GM12878 (cell line): ENCODE results near the gene NYAP1. TPM values are rescaled to one million over a fixed set of nuclear protein-coding genes. Genes with fewer than 3 reads are reported as not detected.

Experiments
- ATAC-seq: fragments of 200-7000 bp; cut with Tn5 transposase; 3 replicates; pipeline ENCODE4 v1.9.1; 2020; ENCODE audit warnings: mild to moderate bottlenecking, moderate library complexity
- BruUV-seq: library from RNA; stranded (reverse); fragments of 400-500 nt; replicated peaks from 2 replicates; lab custom pipeline; 2021; lab: Mats Ljungman, UMichigan
- CTCF ChIA-PET: fragments of 300-600 bp; sonication (Branson Sonifier 250); formaldehyde crosslinking; extraction: SDS; loops from one replicate; lab custom pipeline; 2021; ENCODE audit warnings: inconsistent platforms; lab: Yijun Ruan, JAX
- POLR2A ChIA-PET: fragments of 350-600 bp; formaldehyde crosslinking; extraction: SDS; loops from one replicate; lab custom pipeline; 2021; ENCODE audit warnings: inconsistent platforms; lab: Charles Lee
- RAD21 ChIA-PET: fragments of 300-600 bp; sonication (Branson Sonifier 250); formaldehyde crosslinking; loops from one replicate; lab custom pipeline; 2023; ENCODE audit warnings: antibody characterized with exemption; ENCODE audit not compliant: unreplicated experiment; lab: Charles Lee
- SMC1A ChIA-PET: fragments of 300-600 bp; sonication (Branson Sonifier 250); formaldehyde crosslinking; loops from one replicate; lab custom pipeline; 2023; ENCODE audit not compliant: unreplicated experiment, uncharacterized antibody; lab: Charles Lee
- DNase-seq: peaks from one replicate; pipeline ENCODE4 v3.0.0-alpha.2; 2011; ENCODE audit warnings: low read depth, low spot score
- FAIRE-seq: peaks from 3 replicates; lab custom pipeline; 2011; peaks lifted over from hg19 to GRCh38; lab: Jason Lieb, UNC
- H2AFZ ChIP-seq: 2 replicates; pipeline ENCODE4 v1.6.0; 2011; ENCODE audit warnings: low read depth, low read length, control low read depth; ENCODE audit not compliant: control insufficient read depth
- H3K27ac ChIP-seq: 2 replicates; pipeline ENCODE4 v1.5.1; 2011; ENCODE audit warnings: control low read depth; ENCODE audit not compliant: control insufficient read depth, insufficient read depth
- H3K27me3 ChIP-seq, 2 experiments: replicated peaks in 1 of 2; 2 replicates each; pipeline versions ENCODE4 v1.6.0 to v1.6.1; 2011; ENCODE audit warnings: low read length in 1 of 2; ENCODE audit not compliant: control insufficient read depth in 2 of 2, insufficient read depth in 2 of 2
- H3K36me3 ChIP-seq, 2 experiments: 2 replicates each; pipeline ENCODE4 v1.5.1; 2011; ENCODE audit warnings: low read length in 1 of 2; ENCODE audit not compliant: control insufficient read depth in 2 of 2, insufficient read depth in 2 of 2
- H3K4me1 ChIP-seq: 2 replicates; pipeline ENCODE4 v1.6.1; 2011; ENCODE audit warnings: mild to moderate bottlenecking, low read length, moderate library complexity, mixed read lengths; ENCODE audit not compliant: control insufficient read depth, insufficient read depth
- H3K4me2 ChIP-seq: 2 replicates; pipeline ENCODE4 v1.6.0; 2011; ENCODE audit warnings: control low read depth; ENCODE audit not compliant: control insufficient read depth, insufficient read depth
- H3K4me3 ChIP-seq: fragments of 200-600 bp; sonication (generic); 2 replicates; pipeline ENCODE4 v1.5.1; 2016
- H3K79me2 ChIP-seq: 2 replicates; pipeline ENCODE4 v1.6.0; 2011; ENCODE audit warnings: low read length; ENCODE audit not compliant: control insufficient read depth, insufficient read depth
- H3K9ac ChIP-seq: 2 replicates; pipeline ENCODE4 v1.8.0; 2011; ENCODE audit warnings: low read length, control low read depth, mixed read lengths; ENCODE audit not compliant: control insufficient read depth, insufficient read depth
- H3K9me3 ChIP-seq: replicated peaks from 3 replicates; pipeline ENCODE4 v1.5.1; 2011; ENCODE audit warnings: mild to moderate bottlenecking, low read length; ENCODE audit not compliant: control insufficient read depth, insufficient read depth
- H4K20me1 ChIP-seq: 2 replicates; pipeline ENCODE4 v1.6.0; 2011; ENCODE audit not compliant: control insufficient read depth, insufficient read depth
- CEBPZ ChIP-seq: fragments of 150-350 bp; IDR thresholded peaks from 2 replicates; pipeline ENCODE4 v1.6.1; 2016; ENCODE audit warnings: low read depth, low read length
- FOS ChIP-seq: IDR thresholded peaks from 3 replicates; pipeline ENCODE4 v1.6.1; 2011; ENCODE audit warnings: borderline replicate concordance; ENCODE audit not compliant: insufficient read length; ENCODE audit errors: extremely low read depth
- GATAD2B ChIP-seq: fragments of 450-650 bp; conservative IDR thresholded peaks from 2 replicates; pipeline ENCODE4 v1.6.1; 2017; ENCODE audit warnings: low read depth, mild to moderate bottlenecking, moderate library complexity
- HCFC1 ChIP-seq: fragments of 150-350 bp; IDR thresholded peaks from 2 replicates; pipeline ENCODE4 v1.6.1; 2014; ENCODE audit warnings: low read length
- IKZF1 ChIP-seq: fragments of 450-650 bp; conservative IDR thresholded peaks from 2 replicates; pipeline ENCODE4 v1.6.1; 2017; ENCODE audit warnings: antibody characterized with exemption, mild to moderate bottlenecking
- MTA2 ChIP-seq: fragments of 450-650 bp; IDR thresholded peaks from 2 replicates; pipeline ENCODE4 v1.6.1; 2016; ENCODE audit warnings: low read depth, mild to moderate bottlenecking, moderate library complexity
- NFYA ChIP-seq: IDR thresholded peaks from 2 replicates; pipeline ENCODE4 v1.6.1; 2011; ENCODE audit warnings: low read depth, mild to moderate bottlenecking, low read length, improper control_type of control experiment, borderline replicate concordance
- POLR2A ChIP-seq: IDR thresholded peaks from 2 replicates; pipeline ENCODE4 v1.6.1; 2011; ENCODE audit warnings: low read depth, mild to moderate bottlenecking, low read length
- POLR2AphosphoS2 ChIP-seq: IDR thresholded peaks from 2 replicates; pipeline ENCODE4 v1.6.1; 2011; ENCODE audit warnings: low read depth, mild to moderate bottlenecking, low read length, improper control_type of control experiment, moderate library complexity
- RAD21 ChIP-seq: IDR thresholded peaks from 2 replicates; pipeline ENCODE4 v1.6.1; 2011; ENCODE audit warnings: mild to moderate bottlenecking, low read depth, low read length, moderate library complexity; ENCODE audit not compliant: insufficient read depth
- RUNX3 ChIP-seq: IDR thresholded peaks from 2 replicates; pipeline ENCODE4 v1.6.1; 2012; ENCODE audit warnings: low read length, inconsistent platforms
- SMAD1 ChIP-seq: fragments of 450-650 bp; IDR thresholded peaks from 2 replicates; pipeline ENCODE4 v1.6.1; 2018; ENCODE audit warnings: mild to moderate bottlenecking, low read depth; ENCODE audit not compliant: partially characterized antibody
- SREBF1 ChIP-seq: IDR thresholded peaks from 2 replicates; pipeline ENCODE4 v1.6.1; 2012; ENCODE audit warnings: mild to moderate bottlenecking, low read length
- SUPT20H ChIP-seq: IDR thresholded peaks from 2 replicates; pipeline ENCODE4 v1.6.1; 2011; ENCODE audit warnings: low read depth, mild to moderate bottlenecking, low read length, moderate library complexity, borderline replicate concordance; ENCODE audit not compliant: control insufficient read depth
- TCF7 ChIP-seq: IDR thresholded peaks from 2 replicates; pipeline ENCODE4 v1.6.1; 2014; ENCODE audit warnings: antibody characterized with exemption, borderline replicate concordance
- ZNF384 ChIP-seq: IDR thresholded peaks from 2 replicates; pipeline ENCODE4 v1.6.1; 2012; ENCODE audit warnings: low read depth, mild to moderate bottlenecking, low read length, improper control_type of control experiment, borderline replicate concordance
- WGBS: methylation state at CpG from one replicate; pipeline ENCODE4 v1.1.6; 2016; ENCODE audit warnings: low lambda C conversion rate; ENCODE audit not compliant: insufficient replicate concordance, insufficient coverage; ENCODE audit errors: missing lambda C conversion rate; 5-methylcytosine and 5-hydroxymethylcytosine counted together
- in situ Hi-C: fragments of 300-500 bp; cut with MboI; formaldehyde crosslinking; loops from 9 replicates; pipeline ENCODE4 v1.14.3; 2018; ENCODE audit warnings: mixed read lengths
- intact Hi-C: fragments of 100-400 bp; cut with micrococcal nuclease; formaldehyde crosslinking; loops from one replicate; pipeline ENCODE4 v1.14.2; 2022; ENCODE audit not compliant: unreplicated experiment
- polyA plus RNA-seq, 11 experiments: library from polyadenylated mRNA; depleted of rRNA in 4 of 11; unstranded in 6 of 11; stranded (reverse) in 5 of 11; fragments of >200 nt; fragmentation: Nextera tagmentation in 4 of 11; fragmentation: Illumina TruSeq in 1 of 11; extraction: Ambion mirVana in 4 of 11; extraction: Trizol in 1 of 11; gene quantifications; 1 replicate in 1 of 11; 2 replicates in 10 of 11; pipeline versions ENCODE4 v1.2.1 to v1.2.3, GENCODE V29; 2011 to 2016; ENCODE audit warnings: inconsistent platforms in 2 of 11, missing spikeins in 2 of 11, low read depth in 1 of 11
- total RNA-seq, 4 experiments: library from RNA; depleted of rRNA in 3 of 4; stranded (reverse); fragments of >200 nt in 3 of 4; fragmentation: Illumina TruSeq in 1 of 4; extraction: Trizol in 1 of 4; gene quantifications; 2 replicates each; pipeline versions ENCODE4 v1.2.1 to v1.2.3, GENCODE V29; 2013 to 2021
- TF ChIP-seq, protein P1 (sequence below): fragments of 450-650 bp; IDR thresholded peaks from 2 replicates; pipeline ENCODE4 v1.6.1; 2017; ENCODE audit warnings: low read depth, mild to moderate bottlenecking, moderate library complexity

NYAP1 gene
- total and polyA plus RNA-seq, 10 of the 15 experiments (the other 5 are each of a cell fraction or from before 2014, with no cell fraction given) = 0.04 to 0.28 (median 0.11) TPM; not detected in 6

DNA sequence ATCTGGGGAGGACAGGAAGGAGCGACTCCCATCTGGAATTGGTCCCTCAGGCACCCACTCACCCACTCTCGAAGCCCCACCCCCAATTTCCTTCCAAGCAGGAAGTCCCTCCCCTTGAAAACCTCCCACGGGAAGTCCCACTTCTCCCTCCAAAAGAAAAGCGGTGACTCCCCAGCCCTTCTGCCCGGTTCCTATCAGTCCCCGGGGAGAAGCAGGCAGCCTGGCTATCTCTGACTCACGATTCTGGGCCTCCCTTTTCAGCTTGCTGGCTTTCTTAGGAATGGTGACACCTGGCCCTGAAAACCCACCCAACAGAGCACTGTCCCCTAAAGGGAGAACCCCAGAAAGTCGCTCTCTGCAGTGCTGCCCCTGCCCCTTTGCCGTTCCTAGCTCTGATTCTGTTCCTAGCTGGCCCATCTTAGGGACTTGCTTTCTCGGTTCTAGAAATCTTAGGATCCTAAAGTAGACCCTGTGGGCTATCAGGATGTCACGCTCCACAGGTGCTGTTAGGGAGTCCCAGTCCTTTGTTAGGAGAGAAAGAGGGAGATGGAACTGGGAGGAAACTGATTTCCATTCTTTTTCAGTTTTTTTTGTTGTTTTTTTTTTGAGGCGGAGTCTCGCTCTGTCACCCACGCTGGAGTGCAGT lies 10.8 kb upstream of the NYAP1 start:
- Histone ChIP-seq H3K79me2 (peaks cover 47% of the 10 kb centered on the region), H2AFZ (no peak overlapping the region), H3K36me3 (peaks cover 2 to 12% of the 10 kb centered on the region in 2 experiments; a peak in 3 of 4 replicates), H3K9ac (no peak overlapping the region), H3K4me2 (peak overlapping the region; percentile 36), H4K20me1 (peaks cover 4% of the 10 kb centered on the region; the same call in 1 of the 2 replicates), H3K4me1 (peaks cover 24% of the 10 kb centered on the region), H3K27ac (peak overlapping the region; percentile 38), H3K27me3 (no peaks in the 10 kb centered on the region), H3K4me3 (peak overlapping the region; percentile 43), H3K9me3 (no peaks in the 10 kb centered on the region)
- DNase-seq (no peak), FAIRE-seq (peak; percentile 68), ATAC-seq (peak; percentile 7; the same call in 2 of the 3 replicates)
- ChIA-PET CTCF (interaction anchor here (1.0 to 5.4 kb wide), 3 partner anchors 9 to 233 kb away, joined by 5 to 37 read pairs (median 7); partner anchors contain the start of gene POP7), RAD21 (interaction anchor here (1.0 to 1.3 kb wide), 2 partner anchors 86 kb away, joined by 3 to 8 read pairs; no protein-coding TSS in a partner anchor), POLR2A (interaction anchor here (0.6 to 1.8 kb wide), 6 partner anchors 17 to 643 kb away, joined by 3 to 8 read pairs (median 4); partner anchors contain the start of genes FBXO24 and LRCH4), SMC1A (interaction anchor here (0.7 to 2.7 kb wide), 4 partner anchors 13 to 218 kb away, joined by 3 to 12 read pairs (median 4); no protein-coding TSS in a partner anchor)
- 28% methylated on average over 13 of the region's 14 CpGs for WGBS
- in situ Hi-C loops (loop anchor here (5.0 to 25.0 kb wide), 4 partner anchors 84 to 382 kb away; partner anchors contain the start of genes GIGYF1 and SLC12A9), intact Hi-C loops (loop anchor here (10.0 kb wide), 1 partner anchor 222 kb away; the partner anchor contains the start of gene GIGYF1)
- no TSS peak for BruUV-seq
- TF ChIP-seq SUPT20H (no peak), SMAD1 (no peak), MTA2 (0 out of 2 replicates have a peak, but pooled peaks have one; percentile 21), RAD21 (no peak), CEBPZ (no peak), NFYA (no peak), ZNF384 (no peak), RUNX3 (peak; percentile 11; the same call in 1 of the 2 replicates), POLR2A (no peak), SREBF1 (no peak), GATAD2B (no peak), TCF7 (no peak), FOS (no peak), POLR2AphosphoS2 (no peak), IKZF1 (peak; percentile 70), HCFC1 (no peak)
- TF ChIP-seq, protein P1, sequence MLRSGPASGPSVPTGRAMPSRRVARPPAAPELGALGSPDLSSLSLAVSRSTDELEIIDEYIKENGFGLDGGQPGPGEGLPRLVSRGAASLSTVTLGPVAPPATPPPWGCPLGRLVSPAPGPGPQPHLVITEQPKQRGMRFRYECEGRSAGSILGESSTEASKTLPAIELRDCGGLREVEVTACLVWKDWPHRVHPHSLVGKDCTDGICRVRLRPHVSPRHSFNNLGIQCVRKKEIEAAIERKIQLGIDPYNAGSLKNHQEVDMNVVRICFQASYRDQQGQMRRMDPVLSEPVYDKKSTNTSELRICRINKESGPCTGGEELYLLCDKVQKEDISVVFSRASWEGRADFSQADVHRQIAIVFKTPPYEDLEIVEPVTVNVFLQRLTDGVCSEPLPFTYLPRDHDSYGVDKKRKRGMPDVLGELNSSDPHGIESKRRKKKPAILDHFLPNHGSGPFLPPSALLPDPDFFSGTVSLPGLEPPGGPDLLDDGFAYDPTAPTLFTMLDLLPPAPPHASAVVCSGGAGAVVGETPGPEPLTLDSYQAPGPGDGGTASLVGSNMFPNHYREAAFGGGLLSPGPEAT = peak; percentile 75; the same call in 1 of the 2 replicates
